Activated CD8-positive, alpha-beta T cell treated with anti-CD3 and anti-CD28 coated beads for 36 hours (primary cell): Measurements from ENCODE around the gene STRADA. TPM values are rescaled to one million over a fixed set of nuclear protein-coding genes. Genes with fewer than 3 reads are reported as not detected.

Experiments
- ATAC-seq: fragments of 200-7000 bp; cut with Tn5 transposase; one replicate; pipeline ENCODE4 v1.10.0; 2021; ENCODE audit warnings: mild to moderate bottlenecking, moderate library complexity
- CTCF ChIA-PET: fragments of 350-600 bp; sonication (Branson Sonifier 250); formaldehyde crosslinking; loops from one replicate; lab custom pipeline; 2021; ENCODE audit warnings: antibody characterized with exemption; lab: Charles Lee
- POLR2A ChIA-PET: fragments of 350-600 bp; sonication (Branson Sonifier 250); formaldehyde crosslinking; loops from one replicate; lab custom pipeline; 2021; ENCODE audit warnings: antibody characterized with exemption; lab: Charles Lee
- DNase-seq: peaks from one replicate; pipeline ENCODE4 v3.0.0-alpha.2; 2020
- H3K27ac Mint-ChIP-seq: one replicate; pipeline ENCODE4 v1.8.0; 2021; ENCODE audit warnings: mild to moderate bottlenecking, mixed read lengths
- H3K27me3 Mint-ChIP-seq: one replicate; pipeline ENCODE4 v1.8.0; 2021; ENCODE audit warnings: mixed read lengths
- H3K36me3 Mint-ChIP-seq: one replicate; pipeline ENCODE4 v1.8.0; 2021; ENCODE audit warnings: low read depth, mixed read lengths
- H3K4me1 Mint-ChIP-seq: one replicate; pipeline ENCODE4 v1.8.0; 2021; ENCODE audit warnings: low read depth, mixed read lengths
- H3K4me3 Mint-ChIP-seq: one replicate; pipeline ENCODE4 v1.8.0; 2021; ENCODE audit warnings: mild to moderate bottlenecking, moderate library complexity, mixed read lengths
- H3K9me3 Mint-ChIP-seq: one replicate; pipeline ENCODE4 v1.8.0; 2021; ENCODE audit warnings: mixed read lengths
- CTCF ChIP-seq: fragments of 200-600 bp; IDR thresholded peaks from one replicate; pipeline ENCODE4 v1.8.0; 2022; ENCODE audit warnings: antibody characterized with exemption, mild to moderate bottlenecking
- intact Hi-C: fragments of 100-400 bp; cut with micrococcal nuclease; formaldehyde crosslinking; loops from one replicate; pipeline ENCODE4 v1.10.0; 2022
- total RNA-seq, 2 experiments: library from RNA; stranded (reverse); gene quantifications; one replicate each; pipeline ENCODE4 v1.2.3, GENCODE V29; 2021

STRADA gene
- total RNA-seq, 2 experiments from 2014 or later: 44.8 to 48.8 TPM

GRCh38 chr17:63701868-63702720 lies 39.5 kb downstream of the STRADA start:
- ChIA-PET CTCF (interaction anchor here (0.8 to 2.9 kb wide), 6 partner anchors 9 to 277 kb away, joined by 3 to 16 read pairs (median 5); partner anchors contain the start of gene MAP3K3), POLR2A (interaction anchor here (0.6 to 11.3 kb wide), 20 partner anchors 8 to 803 kb away, joined by 3 to 96 read pairs (median 4); partner anchors contain the start of genes CCDC47, DDX42, ICAM2 and MAP3K3)
- peak; percentile 92 for DNase-seq
- peak overlapping the region; percentile 99 for H3K27ac Mint-ChIP-seq
- no peaks in the 10 kb centered on the region for H3K9me3 Mint-ChIP-seq
- ATAC-seq: peak; percentile 25
- H3K36me3 Mint-ChIP-seq: peaks cover 44% of the 10 kb centered on the region
- no peak for TF ChIP-seq CTCF
- peak overlapping the region; percentile 92 for H3K4me3 Mint-ChIP-seq
- intact Hi-C loops: no loop called here
- H3K4me1 Mint-ChIP-seq: peaks cover 59% of the 10 kb centered on the region
- no peaks in the 10 kb centered on the region for H3K27me3 Mint-ChIP-seq

- Mint-ChIP-seq H3K27me3 (no peaks in the 10 kb centered on the region), H3K36me3 (peaks cover 49% of the 10 kb centered on the region), H3K4me1 (peaks cover 59% of the 10 kb centered on the region), H3K4me3 (peak overlapping the region; percentile 92), H3K9me3 (no peaks in the 10 kb centered on the region), H3K27ac (peak overlapping the region; percentile 99)
- POLR2A ChIA-PET: interaction anchor here (0.7 to 11.3 kb wide), 23 partner anchors 9 to 805 kb away, joined by 3 to 96 read pairs (median 4); partner anchors contain the start of genes CCDC47, CEP95, DDX42 and DDX5
- ATAC-seq (no peak), DNase-seq (no peak)
- CTCF ChIA-PET: interaction anchor here (1.0 to 2.9 kb wide), 6 partner anchors 9 to 276 kb away, joined by 3 to 16 read pairs (median 6); partner anchors contain the start of gene MAP3K3
- intact Hi-C loops: no loop called here
- no peak for TF ChIP-seq CTCF
These were observed 40.2 kb downstream of the STRADA start for GRCh38 chr17:63701456-63701820.

- peak; percentile 69 for DNase-seq
- H3K27me3 Mint-ChIP-seq: no peaks in the 10 kb centered on the region
- POLR2A ChIA-PET: interaction anchor here (0.6 to 11.3 kb wide), 25 partner anchors 9 to 806 kb away, joined by 3 to 96 read pairs (median 4); partner anchors contain the start of genes CCDC47, CEP95, DDX42 and DDX5
- peak; percentile 1 for ATAC-seq
- H3K4me1 Mint-ChIP-seq: peaks cover 58% of the 10 kb centered on the region
- peak overlapping the region; percentile 99 for H3K27ac Mint-ChIP-seq
- no peak for TF ChIP-seq CTCF
- H3K4me3 Mint-ChIP-seq: peak overlapping the region; percentile 92
- peaks cover 50% of the 10 kb centered on the region for H3K36me3 Mint-ChIP-seq
- CTCF ChIA-PET: interaction anchor here (1.0 to 2.9 kb wide), 5 partner anchors 10 to 275 kb away, joined by 4 to 16 read pairs (median 6); partner anchors contain the start of gene MAP3K3
- no peaks in the 10 kb centered on the region for H3K9me3 Mint-ChIP-seq
- intact Hi-C loops: no loop called here
These were observed 40.8 kb downstream of the STRADA start for GRCh38 chr17:63700528-63701455.

- ATAC-seq: peak; percentile 8
- DNase-seq: peak; percentile 87
- Mint-ChIP-seq H3K27ac (peak within 1 kb of the TSS; percentile 99), H3K27me3 (no peaks in the 10 kb centered on the region), H3K9me3 (no peaks in the 10 kb centered on the region), H3K4me3 (peak within 1 kb of the TSS; percentile 92), H3K36me3 (peaks cover 50% of the 10 kb centered on the region), H3K4me1 (peaks cover 57% of the 10 kb centered on the region)
- no peak for TF ChIP-seq CTCF
- intact Hi-C loops: loop anchor here (5.0 kb wide), 2 partner anchors 78 to 132 kb away; partner anchors contain the start of gene MAP3K3
- POLR2A ChIA-PET: interaction anchor here (0.6 to 11.3 kb wide), 12 partner anchors 10 to 142 kb away, joined by 3 to 96 read pairs (median 6); partner anchors contain the start of genes CCDC47, DDX42, MAP3K3 and STRADA
- CTCF ChIA-PET: no interaction called here
These were observed 41.7 kb downstream of the STRADA start, which contains the start of gene LIMD2 for GRCh38 chr17:63699638-63700527. LIMD2 (minus strand) TSS chr17:63700125; CDS start chr17:63699298, 827 bp downstream.
